Measurements from ENCODE around the gene OSBP2. TPM values are rescaled to one million over a fixed set of nuclear protein-coding genes. Genes with fewer than 3 reads are reported as not detected.

OSBP2 gene
- total RNA-seq, 4 donors from 2014 or later, result 0.66 to 2.4 (median 1.6) TPM

DNA sequence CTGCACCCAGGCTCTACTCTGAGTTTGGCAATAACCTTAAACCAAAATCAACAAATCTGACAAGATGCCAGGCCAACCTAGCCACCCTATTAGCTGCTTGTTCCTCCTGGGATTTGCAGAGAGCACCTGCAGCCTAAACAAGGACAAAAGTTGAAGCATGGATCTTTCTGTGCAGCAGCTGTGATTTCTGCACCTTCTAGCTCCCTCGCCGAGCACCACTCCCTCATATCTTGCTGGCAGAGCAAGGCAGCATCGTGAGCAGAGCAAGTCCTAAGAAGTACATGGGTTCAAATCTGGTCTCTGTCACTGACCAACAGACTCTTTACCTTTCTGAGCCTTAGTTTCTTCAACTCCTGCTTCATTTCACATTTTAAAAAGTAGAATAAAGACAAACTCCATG is 235.6 kb downstream of the OSBP2 start:
- no peaks in the 10 kb centered on the region for H3K27me3 ChIP-seq
- H3K27ac ChIP-seq, result no peak overlapping the region
- H3K4me1 ChIP-seq, result no peaks in the 10 kb centered on the region
- H3K36me3 ChIP-seq, result peaks cover 14 to 100% (median 31%) of the 10 kb centered on the region in 3 donors
- H3K9me3 ChIP-seq, result no peaks in the 10 kb centered on the region
- 77 to 92% methylated on average over 3 of the region's 3 CpGs for WGBS, 2 donors
- no peak overlapping the region for H3K4me3 ChIP-seq
- TF ChIP-seq EP300 (IDR thresholded peaks at IDR 0.05) (no peak), POLR2A (IDR thresholded peaks at IDR 0.05) (no peak)
- TF ChIP-seq, protein P1, sequence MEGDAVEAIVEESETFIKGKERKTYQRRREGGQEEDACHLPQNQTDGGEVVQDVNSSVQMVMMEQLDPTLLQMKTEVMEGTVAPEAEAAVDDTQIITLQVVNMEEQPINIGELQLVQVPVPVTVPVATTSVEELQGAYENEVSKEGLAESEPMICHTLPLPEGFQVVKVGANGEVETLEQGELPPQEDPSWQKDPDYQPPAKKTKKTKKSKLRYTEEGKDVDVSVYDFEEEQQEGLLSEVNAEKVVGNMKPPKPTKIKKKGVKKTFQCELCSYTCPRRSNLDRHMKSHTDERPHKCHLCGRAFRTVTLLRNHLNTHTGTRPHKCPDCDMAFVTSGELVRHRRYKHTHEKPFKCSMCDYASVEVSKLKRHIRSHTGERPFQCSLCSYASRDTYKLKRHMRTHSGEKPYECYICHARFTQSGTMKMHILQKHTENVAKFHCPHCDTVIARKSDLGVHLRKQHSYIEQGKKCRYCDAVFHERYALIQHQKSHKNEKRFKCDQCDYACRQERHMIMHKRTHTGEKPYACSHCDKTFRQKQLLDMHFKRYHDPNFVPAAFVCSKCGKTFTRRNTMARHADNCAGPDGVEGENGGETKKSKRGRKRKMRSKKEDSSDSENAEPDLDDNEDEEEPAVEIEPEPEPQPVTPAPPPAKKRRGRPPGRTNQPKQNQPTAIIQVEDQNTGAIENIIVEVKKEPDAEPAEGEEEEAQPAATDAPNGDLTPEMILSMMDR (IDR thresholded peaks at IDR 0.05), result no peak
- no peak for DNase-seq (ENCODE audit: low spot score in 2 of 2)

DNA sequence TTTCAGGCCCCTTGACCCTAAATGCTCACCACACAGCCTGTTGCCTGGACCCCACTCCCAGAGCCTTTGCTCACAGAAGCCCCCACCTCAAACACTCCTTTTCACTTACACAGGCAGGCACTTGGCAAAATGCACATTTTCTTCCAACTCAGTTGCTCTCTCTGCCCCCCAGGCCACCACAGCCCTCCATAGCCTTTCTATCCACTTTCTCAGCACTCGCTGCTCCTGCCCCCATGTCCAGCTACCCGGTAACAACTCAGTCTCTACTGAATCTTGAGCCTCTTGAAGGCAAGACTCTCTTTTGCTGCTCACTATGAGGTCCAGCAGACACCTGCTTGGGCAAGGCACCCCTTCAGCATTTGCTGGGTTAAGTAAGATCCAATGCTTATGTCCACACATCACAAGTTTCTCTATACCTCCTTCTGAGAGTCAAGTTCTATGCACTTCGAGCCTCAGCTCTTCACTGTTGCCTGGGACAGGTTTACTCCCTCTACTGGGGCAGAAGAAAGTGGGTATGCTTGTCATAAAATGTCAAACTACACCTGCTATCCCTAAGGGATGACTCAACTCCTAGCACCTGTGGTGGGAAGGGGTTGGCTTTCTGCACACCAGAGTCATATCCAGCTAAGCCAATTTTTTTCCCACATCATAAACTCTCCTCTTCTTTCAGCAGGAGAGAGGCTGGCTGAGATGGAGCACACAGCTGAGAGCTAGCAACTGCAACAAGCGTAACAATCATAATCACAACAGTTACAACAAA is 237.0 kb downstream of the OSBP2 start:
- WGBS, 2 donors, result 95% methylated on average over 4 of the region's 4 CpGs
- Histone ChIP-seq H3K36me3 (peaks cover 18 to 100% (median 44%) of the 10 kb centered on the region in 3 donors), H3K27ac (no peak overlapping the region), H3K27me3 (no peaks in the 10 kb centered on the region), H3K4me3 (no peak overlapping the region), H3K9me3 (no peaks in the 10 kb centered on the region), H3K4me1 (no peaks in the 10 kb centered on the region)
- TF ChIP-seq POLR2A (IDR thresholded peaks at IDR 0.05) (no peak), EP300 (IDR thresholded peaks at IDR 0.05) (no peak)
- TF ChIP-seq, protein P1 (IDR thresholded peaks at IDR 0.05), result no peak
- no peak for DNase-seq (ENCODE audit: low spot score in 2 of 2)

DNA sequence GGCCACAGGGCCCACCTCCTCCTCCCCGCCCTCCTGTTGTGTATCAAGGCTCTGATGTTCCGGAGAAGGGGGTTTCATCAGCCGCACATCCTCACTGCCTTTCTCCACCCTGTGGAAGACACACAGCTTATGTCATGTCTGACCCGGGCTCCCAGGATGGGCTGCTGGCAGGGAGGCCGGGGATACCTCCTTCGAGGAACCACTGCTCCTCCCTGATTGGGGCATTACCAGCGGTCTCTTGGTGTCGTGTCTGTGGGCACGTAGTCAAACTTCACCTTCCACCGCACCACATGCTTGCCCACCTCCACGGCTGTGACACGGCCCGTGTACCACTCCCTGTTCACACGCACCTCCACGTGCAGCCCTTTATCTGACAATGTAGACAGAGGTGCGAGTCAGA is 238.0 kb downstream of the OSBP2 start:
- 92 to 95% methylated on average over 16 of the region's 16 CpGs for WGBS, 2 donors
- peaks cover 19 to 100% (median 51%) of the 10 kb centered on the region in 3 donors for H3K36me3 ChIP-seq
- no peak for DNase-seq (ENCODE audit: low spot score in 2 of 2)

DNA sequence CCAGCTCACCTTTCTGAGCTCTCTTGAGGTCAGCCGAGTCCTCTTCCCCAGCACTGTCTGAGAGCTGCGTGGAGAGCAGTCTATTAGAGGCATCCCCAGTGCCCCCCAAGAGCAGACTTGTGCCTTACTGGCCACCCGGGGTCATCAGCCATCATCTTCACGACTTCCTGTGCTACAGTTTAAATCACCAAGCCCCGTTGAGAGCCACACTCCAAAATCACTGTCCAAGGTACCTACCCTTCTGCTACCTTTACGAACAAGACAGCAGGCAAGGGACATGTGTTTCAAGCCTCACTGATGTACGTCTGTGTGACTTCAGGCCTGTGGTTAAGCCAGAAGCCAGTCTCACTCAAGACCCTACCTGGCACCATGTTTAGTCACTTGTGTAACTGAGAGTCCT is 238.8 kb downstream of the OSBP2 start:
- no peaks in the 10 kb centered on the region for H3K9me3 ChIP-seq
- H3K27ac ChIP-seq, result no peak overlapping the region
- H3K4me1 ChIP-seq, result no peaks in the 10 kb centered on the region
- TF ChIP-seq POLR2A (IDR thresholded peaks at IDR 0.05) (no peak), EP300 (IDR thresholded peaks at IDR 0.05) (no peak)
- TF ChIP-seq, protein P1 (IDR thresholded peaks at IDR 0.05), result no peak
- H3K27me3 ChIP-seq, result no peaks in the 10 kb centered on the region
- DNase-seq (ENCODE audit: low spot score in 2 of 2), result no peak
- peaks cover 19 to 100% (median 51%) of the 10 kb centered on the region in 3 donors for H3K36me3 ChIP-seq
- WGBS, 2 donors, result 74 to 86% methylated on average over 7 of the region's 7 CpGs
- no peak overlapping the region for H3K4me3 ChIP-seq

More for the DNA sequence above, 238.0 kb downstream of the OSBP2 start:
- Histone ChIP-seq H3K4me3 (no peak overlapping the region), H3K27ac (no peak overlapping the region), H3K9me3 (no peaks in the 10 kb centered on the region), H3K27me3 (no peaks in the 10 kb centered on the region), H3K4me1 (no peaks in the 10 kb centered on the region)
- TF ChIP-seq, protein P1 (IDR thresholded peaks at IDR 0.05), result no peak
- TF ChIP-seq EP300 (IDR thresholded peaks at IDR 0.05), result no peak
- TF ChIP-seq POLR2A (IDR thresholded peaks at IDR 0.05), result no peak

DNA sequence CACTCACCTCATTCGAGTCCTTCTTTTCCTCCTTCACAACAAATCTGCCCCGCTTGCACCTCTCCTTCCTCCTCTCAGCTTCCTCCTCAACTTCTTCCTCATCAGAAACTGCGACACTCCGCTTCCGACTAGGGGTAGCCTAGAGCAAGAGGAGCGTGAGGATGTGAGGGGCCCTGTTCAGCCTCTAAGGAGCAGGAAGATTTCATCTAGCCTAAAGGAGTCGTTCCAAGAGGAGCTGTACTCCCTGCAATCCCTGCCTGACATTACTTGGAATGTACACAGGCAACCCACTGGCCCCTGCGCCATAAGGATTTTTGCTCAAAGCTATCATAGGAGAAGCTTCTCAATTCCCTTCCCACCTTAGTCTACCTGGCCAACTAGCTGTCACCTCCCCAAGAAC is 239.4 kb downstream of the OSBP2 start:
- no peak for TF ChIP-seq POLR2A (IDR thresholded peaks at IDR 0.05)
- no peak for TF ChIP-seq EP300 (IDR thresholded peaks at IDR 0.05)
- TF ChIP-seq, protein P1 (IDR thresholded peaks at IDR 0.05), result no peak
- no peak for DNase-seq (ENCODE audit: low spot score in 2 of 2)
- WGBS, 2 donors, result 95 to 97% methylated on average over 7 to 8 of the region's 8 CpGs
- Histone ChIP-seq H3K36me3 (peaks cover 21 to 100% (median 51%) of the 10 kb centered on the region in 3 donors), H3K9me3 (no peaks in the 10 kb centered on the region), H3K4me1 (no peaks in the 10 kb centered on the region), H3K4me3 (no peak overlapping the region), H3K27ac (no peak overlapping the region), H3K27me3 (no peaks in the 10 kb centered on the region)

Data from tibial nerve (tissue), 4 donors.